Neural progenitor cell (in vitro differentiated cells): ENCODE results near the gene IBA57. TPM values are rescaled to one million over a fixed set of nuclear protein-coding genes. Genes with fewer than 3 reads are reported as not detected.

Source experiments
- DNase-seq: peaks from one replicate; pipeline ENCODE4 v3.0.0-alpha.2; 2016; ENCODE audit warnings: low spot score
- H2AFZ ChIP-seq: fragments of 200-600 bp; sonication (generic); replicated peaks from 2 replicates; pipeline ENCODE4 v1.6.1; 2016; ENCODE audit warnings: antibody characterized with exemption
- H3F3A ChIP-seq: fragments of 200-600 bp; sonication (generic); 2 replicates; pipeline ENCODE4 v1.6.1; 2016; ENCODE audit warnings: antibody characterized with exemption, low read depth
- H3K27ac ChIP-seq: fragments of 200-600 bp; sonication (generic); 2 replicates; pipeline ENCODE4 v1.5.1; 2016; ENCODE audit warnings: mild to moderate bottlenecking
- H3K27me3 ChIP-seq: fragments of 200-600 bp; sonication (generic); 2 replicates; pipeline ENCODE4 v1.6.1; 2016; ENCODE audit warnings: mild to moderate bottlenecking, moderate library complexity
- H3K36me3 ChIP-seq: fragments of 200-600 bp; sonication (generic); 2 replicates; pipeline ENCODE4 v1.5.1; 2016
- H3K4me1 ChIP-seq: fragments of 200-600 bp; sonication (generic); 2 replicates; pipeline ENCODE4 v1.6.1; 2016; ENCODE audit warnings: mixed run types
- H3K4me2 ChIP-seq: fragments of 200-600 bp; sonication (generic); 2 replicates; pipeline ENCODE4 v1.6.1; 2016
- H3K4me3 ChIP-seq: fragments of 200-600 bp; sonication (generic); 2 replicates; pipeline ENCODE4 v1.5.1; 2016
- H3K79me2 ChIP-seq: fragments of 200-600 bp; sonication (generic); 2 replicates; pipeline ENCODE4 v1.6.1; 2016; ENCODE audit warnings: low read depth
- H3K9ac ChIP-seq: fragments of 200-600 bp; sonication (generic); 2 replicates; pipeline ENCODE4 v1.6.1; 2016
- H3K9me3 ChIP-seq: fragments of 200-600 bp; sonication (generic); 2 replicates; pipeline ENCODE4 v1.5.1; 2016; ENCODE audit warnings: low read depth
- H4K20me1 ChIP-seq: fragments of 200-600 bp; sonication (generic); 2 replicates; pipeline ENCODE4 v1.6.1; 2016; ENCODE audit warnings: low read depth
- H3K27ac Mint-ChIP-seq: 3 replicates; pipeline ENCODE4 v1.8.0; 2021; ENCODE audit warnings: mixed read lengths
- H3K27me3 Mint-ChIP-seq: 2 replicates; pipeline ENCODE4 v1.8.0; 2022; ENCODE audit warnings: low read depth, mild to moderate bottlenecking, inconsistent platforms, moderate library complexity, mixed read lengths; ENCODE audit not compliant: insufficient read depth
- H3K36me3 Mint-ChIP-seq: 3 replicates; pipeline ENCODE4 v1.8.0; 2021; ENCODE audit warnings: mixed read lengths
- H3K4me1 Mint-ChIP-seq: 3 replicates; pipeline ENCODE4 v1.8.0; 2021; ENCODE audit warnings: mixed read lengths
- H3K4me3 Mint-ChIP-seq: 3 replicates; pipeline ENCODE4 v1.8.0; 2021; ENCODE audit warnings: mild to moderate bottlenecking, moderate library complexity, mixed read lengths
- H3K9me3 Mint-ChIP-seq: 3 replicates; pipeline ENCODE4 v1.8.0; 2020; ENCODE audit warnings: mixed read lengths
- CTCF ChIP-seq: fragments of 200-600 bp; sonication (generic); IDR thresholded peaks from 2 replicates; pipeline ENCODE4 v1.5.1; 2017; ENCODE audit warnings: antibody characterized with exemption, mild to moderate bottlenecking
- EZH2 ChIP-seq: fragments of 200-600 bp; sonication (generic); IDR thresholded peaks from 2 replicates; pipeline ENCODE4 v1.6.1; 2017; ENCODE audit warnings: antibody characterized with exemption, mild to moderate bottlenecking, moderate library complexity
- EZH2phosphoT487 ChIP-seq: fragments of 200-600 bp; sonication (generic); IDR thresholded peaks from 2 replicates; pipeline ENCODE4 v1.6.1; 2017; ENCODE audit warnings: antibody characterized with exemption
- total RNA-seq: library from RNA; depleted of rRNA; stranded (reverse); fragments of >200 nt; gene quantifications from 2 replicates; pipeline ENCODE4 v1.2.3, GENCODE V29; 2015; ENCODE audit warnings: low replicate concordance

IBA57 gene
- total RNA-seq, 1 donor from 2014 or later = 2.2 TPM

- H3K4me3 ChIP-seq = peak overlapping the region; percentile 49
- no peaks in the 10 kb centered on the region for H3K27me3 ChIP-seq
- H3K79me2 ChIP-seq = peaks cover 23% of the 10 kb centered on the region
- H3K4me3 Mint-ChIP-seq = peak overlapping the region; percentile 87
- TF ChIP-seq EZH2phosphoT487 (no peak), CTCF (no peak), EZH2 (no peak)
- peaks cover 4% of the 10 kb centered on the region for H3K27me3 Mint-ChIP-seq
- no peaks in the 10 kb centered on the region for H3K9me3 ChIP-seq
- no peak overlapping the region for H3K27ac ChIP-seq
- H3K36me3 ChIP-seq = no peaks in the 10 kb centered on the region
- peak overlapping the region; percentile 82 for H3K4me2 ChIP-seq
- peaks cover 6% of the 10 kb centered on the region for H3K36me3 Mint-ChIP-seq
- DNase-seq = no peak
- no peak overlapping the region for H3K9ac ChIP-seq
- no peak overlapping the region for H2AFZ ChIP-seq
- H3K9me3 Mint-ChIP-seq = no peaks in the 10 kb centered on the region
- peaks cover 21% of the 10 kb centered on the region for H3K4me1 Mint-ChIP-seq
- peak overlapping the region; percentile 96 for H3K27ac Mint-ChIP-seq
- H3K4me1 ChIP-seq = peaks cover 20% of the 10 kb centered on the region
- H4K20me1 ChIP-seq = no peaks in the 10 kb centered on the region
- no peaks in the 10 kb centered on the region for H3F3A ChIP-seq
These were observed 838 bp upstream of the IBA57 start for GRCh38 chr1:228164561-228165371.

GRCh38 chr1:228166170-228166936 lies 749 bp downstream of the IBA57 start:
- DNase-seq = peak; percentile 82
- Histone ChIP-seq H3K27ac (peak overlapping the region; percentile 97), H3K9me3 (no peaks in the 10 kb centered on the region), H3K4me3 (peak overlapping the region; percentile 71), H3F3A (no peaks in the 10 kb centered on the region), H3K27me3 (no peaks in the 10 kb centered on the region), H3K79me2 (peaks cover 23% of the 10 kb centered on the region), H3K36me3 (no peaks in the 10 kb centered on the region), H4K20me1 (no peaks in the 10 kb centered on the region), H3K4me2 (peak overlapping the region; percentile 84), H2AFZ (peak overlapping the region; percentile 72), H3K4me1 (peaks cover 17% of the 10 kb centered on the region), H3K9ac (no peak overlapping the region)
- H3K4me1 Mint-ChIP-seq = peaks cover 21% of the 10 kb centered on the region
- no peaks in the 10 kb centered on the region for H3K9me3 Mint-ChIP-seq
- H3K27me3 Mint-ChIP-seq = peaks cover 4% of the 10 kb centered on the region
- peak overlapping the region; percentile 82 for H3K27ac Mint-ChIP-seq
- H3K4me3 Mint-ChIP-seq = peak overlapping the region; percentile 85
- peaks cover 6% of the 10 kb centered on the region for H3K36me3 Mint-ChIP-seq
- TF ChIP-seq EZH2 (no peak), CTCF (peak; percentile 36)

GRCh38 chr1:228168563-228169270 lies 3.1 kb downstream of the IBA57 start:
- Histone ChIP-seq H3K4me3 (no peak overlapping the region), H3K9me3 (no peaks in the 10 kb centered on the region), H3K36me3 (no peaks in the 10 kb centered on the region), H3K4me1 (peaks cover 2% of the 10 kb centered on the region), H4K20me1 (peaks cover 16% of the 10 kb centered on the region), H2AFZ (no peak overlapping the region), H3K4me2 (no peak overlapping the region), H3K79me2 (peaks cover 26% of the 10 kb centered on the region), H3K9ac (no peak overlapping the region), H3F3A (no peaks in the 10 kb centered on the region), H3K27me3 (no peaks in the 10 kb centered on the region), H3K27ac (no peak overlapping the region)
- H3K27ac Mint-ChIP-seq = no peak overlapping the region
- DNase-seq = no peak
- H3K4me1 Mint-ChIP-seq = peaks cover 15% of the 10 kb centered on the region
- TF ChIP-seq EZH2phosphoT487 (no peak), EZH2 (no peak), CTCF (no peak)
- no peaks in the 10 kb centered on the region for H3K9me3 Mint-ChIP-seq
- peaks cover 6% of the 10 kb centered on the region for H3K36me3 Mint-ChIP-seq
- H3K27me3 Mint-ChIP-seq = peaks cover 4% of the 10 kb centered on the region
- H3K4me3 Mint-ChIP-seq = no peak overlapping the region
